DOHH2 (cell line): Measurements from ENCODE around the gene AMFR.

Experiments used
- EZH2phosphoT487 ChIP-seq: fragments of 200-600 bp; sonication (generic); IDR thresholded peaks from 2 replicates; pipeline ENCODE4 v1.6.1; 2017; ENCODE audit warnings: borderline replicate concordance, mild to moderate bottlenecking, antibody characterized with exemption, low read length, moderate library complexity, mixed read lengths
- TF ChIP-seq, protein P1 (sequence below): fragments of 200-600 bp; sonication (generic); IDR thresholded peaks from one replicate; pipeline ENCODE4 v1.5.1; 2014; ENCODE audit warnings: antibody characterized with exemption, mild to moderate bottlenecking, low read depth, low read length; ENCODE audit not compliant: poor library complexity, severe bottlenecking

DNA sequence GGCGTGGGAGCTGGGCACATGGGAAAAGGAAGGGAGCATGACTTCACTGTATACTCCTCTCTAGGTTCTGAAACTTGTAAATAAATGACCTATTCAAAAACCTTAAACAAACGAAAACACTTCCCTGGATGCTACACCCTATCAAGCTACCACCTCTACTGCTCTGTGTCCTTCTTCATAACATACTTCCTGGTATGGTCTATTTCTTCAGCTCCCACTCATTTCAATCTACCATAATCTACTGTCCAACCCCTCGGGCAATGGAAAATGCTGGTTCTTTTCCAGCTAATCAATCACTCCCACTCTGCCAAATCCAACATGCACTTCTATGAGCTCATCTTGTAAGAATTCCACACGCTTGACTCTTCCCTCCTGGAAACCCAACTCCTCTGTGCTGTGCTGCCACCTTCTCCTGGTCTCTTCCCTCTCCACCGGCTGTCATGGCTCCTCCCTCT lies 42.4 kb downstream of the AMFR start:
- TF ChIP-seq, protein P1, sequence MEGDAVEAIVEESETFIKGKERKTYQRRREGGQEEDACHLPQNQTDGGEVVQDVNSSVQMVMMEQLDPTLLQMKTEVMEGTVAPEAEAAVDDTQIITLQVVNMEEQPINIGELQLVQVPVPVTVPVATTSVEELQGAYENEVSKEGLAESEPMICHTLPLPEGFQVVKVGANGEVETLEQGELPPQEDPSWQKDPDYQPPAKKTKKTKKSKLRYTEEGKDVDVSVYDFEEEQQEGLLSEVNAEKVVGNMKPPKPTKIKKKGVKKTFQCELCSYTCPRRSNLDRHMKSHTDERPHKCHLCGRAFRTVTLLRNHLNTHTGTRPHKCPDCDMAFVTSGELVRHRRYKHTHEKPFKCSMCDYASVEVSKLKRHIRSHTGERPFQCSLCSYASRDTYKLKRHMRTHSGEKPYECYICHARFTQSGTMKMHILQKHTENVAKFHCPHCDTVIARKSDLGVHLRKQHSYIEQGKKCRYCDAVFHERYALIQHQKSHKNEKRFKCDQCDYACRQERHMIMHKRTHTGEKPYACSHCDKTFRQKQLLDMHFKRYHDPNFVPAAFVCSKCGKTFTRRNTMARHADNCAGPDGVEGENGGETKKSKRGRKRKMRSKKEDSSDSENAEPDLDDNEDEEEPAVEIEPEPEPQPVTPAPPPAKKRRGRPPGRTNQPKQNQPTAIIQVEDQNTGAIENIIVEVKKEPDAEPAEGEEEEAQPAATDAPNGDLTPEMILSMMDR, result no peak
- TF ChIP-seq EZH2phosphoT487, result no peak
